ENCODE results near the gene ALDH16A1.

The ALDH16A1 gene

DNA sequence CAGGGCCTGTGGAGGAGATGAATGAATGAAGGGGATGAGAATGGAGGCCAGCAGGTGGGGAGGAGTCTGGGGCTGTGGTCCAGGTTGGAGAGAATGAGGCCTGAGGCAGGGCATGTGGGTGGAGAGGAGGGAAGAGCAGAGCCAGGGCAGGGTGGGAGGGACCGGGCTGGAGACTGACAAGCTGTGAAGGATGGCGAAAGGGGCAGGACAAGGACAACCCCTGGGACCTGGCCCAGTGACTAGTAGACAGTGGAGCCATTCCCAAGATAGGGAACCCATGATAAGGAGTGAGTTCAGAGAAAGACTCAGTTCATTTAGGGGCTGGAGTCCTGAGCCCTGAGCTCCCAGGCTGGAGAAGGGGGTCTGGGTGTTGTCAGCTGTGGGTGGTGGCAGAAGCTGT is 32.8 kb upstream of the ALDH16A1 start:
- TF ChIP-seq, protein P1, sequence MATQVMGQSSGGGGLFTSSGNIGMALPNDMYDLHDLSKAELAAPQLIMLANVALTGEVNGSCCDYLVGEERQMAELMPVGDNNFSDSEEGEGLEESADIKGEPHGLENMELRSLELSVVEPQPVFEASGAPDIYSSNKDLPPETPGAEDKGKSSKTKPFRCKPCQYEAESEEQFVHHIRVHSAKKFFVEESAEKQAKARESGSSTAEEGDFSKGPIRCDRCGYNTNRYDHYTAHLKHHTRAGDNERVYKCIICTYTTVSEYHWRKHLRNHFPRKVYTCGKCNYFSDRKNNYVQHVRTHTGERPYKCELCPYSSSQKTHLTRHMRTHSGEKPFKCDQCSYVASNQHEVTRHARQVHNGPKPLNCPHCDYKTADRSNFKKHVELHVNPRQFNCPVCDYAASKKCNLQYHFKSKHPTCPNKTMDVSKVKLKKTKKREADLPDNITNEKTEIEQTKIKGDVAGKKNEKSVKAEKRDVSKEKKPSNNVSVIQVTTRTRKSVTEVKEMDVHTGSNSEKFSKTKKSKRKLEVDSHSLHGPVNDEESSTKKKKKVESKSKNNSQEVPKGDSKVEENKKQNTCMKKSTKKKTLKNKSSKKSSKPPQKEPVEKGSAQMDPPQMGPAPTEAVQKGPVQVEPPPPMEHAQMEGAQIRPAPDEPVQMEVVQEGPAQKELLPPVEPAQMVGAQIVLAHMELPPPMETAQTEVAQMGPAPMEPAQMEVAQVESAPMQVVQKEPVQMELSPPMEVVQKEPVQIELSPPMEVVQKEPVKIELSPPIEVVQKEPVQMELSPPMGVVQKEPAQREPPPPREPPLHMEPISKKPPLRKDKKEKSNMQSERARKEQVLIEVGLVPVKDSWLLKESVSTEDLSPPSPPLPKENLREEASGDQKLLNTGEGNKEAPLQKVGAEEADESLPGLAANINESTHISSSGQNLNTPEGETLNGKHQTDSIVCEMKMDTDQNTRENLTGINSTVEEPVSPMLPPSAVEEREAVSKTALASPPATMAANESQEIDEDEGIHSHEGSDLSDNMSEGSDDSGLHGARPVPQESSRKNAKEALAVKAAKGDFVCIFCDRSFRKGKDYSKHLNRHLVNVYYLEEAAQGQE (IDR thresholded peaks at IDR 0.05; ENCODE audit: insufficient replicate concordance, low read depth) = no peak
- TF ChIP-seq POLR2AphosphoS5 (IDR thresholded peaks at IDR 0.05; ENCODE audit: low read depth) (no peak), SPI1 (IDR thresholded peaks at IDR 0.05; ENCODE audit: borderline replicate concordance, low read depth) (no peak), GABPA (IDR thresholded peaks at IDR 0.05; ENCODE audit: low read depth) (no peak)
- TF ChIP-seq, protein P2, sequence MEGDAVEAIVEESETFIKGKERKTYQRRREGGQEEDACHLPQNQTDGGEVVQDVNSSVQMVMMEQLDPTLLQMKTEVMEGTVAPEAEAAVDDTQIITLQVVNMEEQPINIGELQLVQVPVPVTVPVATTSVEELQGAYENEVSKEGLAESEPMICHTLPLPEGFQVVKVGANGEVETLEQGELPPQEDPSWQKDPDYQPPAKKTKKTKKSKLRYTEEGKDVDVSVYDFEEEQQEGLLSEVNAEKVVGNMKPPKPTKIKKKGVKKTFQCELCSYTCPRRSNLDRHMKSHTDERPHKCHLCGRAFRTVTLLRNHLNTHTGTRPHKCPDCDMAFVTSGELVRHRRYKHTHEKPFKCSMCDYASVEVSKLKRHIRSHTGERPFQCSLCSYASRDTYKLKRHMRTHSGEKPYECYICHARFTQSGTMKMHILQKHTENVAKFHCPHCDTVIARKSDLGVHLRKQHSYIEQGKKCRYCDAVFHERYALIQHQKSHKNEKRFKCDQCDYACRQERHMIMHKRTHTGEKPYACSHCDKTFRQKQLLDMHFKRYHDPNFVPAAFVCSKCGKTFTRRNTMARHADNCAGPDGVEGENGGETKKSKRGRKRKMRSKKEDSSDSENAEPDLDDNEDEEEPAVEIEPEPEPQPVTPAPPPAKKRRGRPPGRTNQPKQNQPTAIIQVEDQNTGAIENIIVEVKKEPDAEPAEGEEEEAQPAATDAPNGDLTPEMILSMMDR (IDR thresholded peaks at IDR 0.05; ENCODE audit: insufficient read depth, low read length) = no peak
- peaks cover 48% of the 10 kb centered on the region for H3K27me3 ChIP-seq (ENCODE audit: insufficient read depth, poor library complexity, severe bottlenecking)
- no peak for DNase-seq (ENCODE audit: low read depth in 1 of 2, low spot score in 1 of 2)
- H3K4me3 ChIP-seq (replicated peaks; ENCODE audit: insufficient read depth, low read length) = no peak overlapping the region
- H3K27ac ChIP-seq (replicated peaks) = no peak overlapping the region

DNA sequence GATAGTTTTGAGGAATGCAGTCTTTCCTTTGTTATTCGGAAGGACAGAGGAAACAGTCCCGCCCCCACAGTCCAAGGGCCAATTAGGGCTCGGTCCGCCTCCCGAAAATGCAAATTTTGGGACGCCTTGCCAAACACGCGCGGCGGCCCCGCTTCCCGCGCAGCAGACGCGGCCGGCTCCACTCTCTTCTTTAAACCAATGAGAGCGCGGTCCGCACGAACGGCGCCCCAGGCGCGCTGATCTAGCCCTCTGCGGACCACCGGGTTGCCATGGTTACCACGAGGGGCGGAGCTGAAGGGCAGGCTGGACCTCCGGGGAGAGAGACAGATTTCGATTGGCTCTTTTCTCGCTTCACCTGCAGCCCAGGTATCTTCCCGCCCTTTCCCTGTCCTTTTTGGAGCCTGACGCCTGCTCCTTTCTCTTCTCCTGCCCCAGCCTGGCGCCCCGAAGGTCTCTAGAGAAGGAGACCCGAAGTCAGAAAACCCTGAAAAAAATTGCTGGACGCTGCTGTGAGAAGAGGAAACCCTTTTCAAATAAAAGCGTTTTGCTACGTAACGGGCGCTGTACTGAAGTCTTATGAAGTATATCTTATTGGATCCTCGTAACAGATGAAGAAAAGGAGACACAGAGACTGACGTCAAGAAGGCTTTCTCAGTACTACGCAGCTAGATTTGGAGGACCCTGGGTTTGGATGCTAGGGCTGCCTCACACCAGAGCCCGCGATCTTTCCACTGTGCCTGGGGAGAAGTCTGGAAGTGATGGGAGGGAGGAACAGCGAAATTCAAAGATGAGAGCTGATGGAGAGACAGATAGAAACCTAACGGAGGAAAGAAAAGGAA is 31.8 kb upstream of the ALDH16A1 start:
- Histone ChIP-seq H3K27me3 (ENCODE audit: insufficient read depth, poor library complexity, severe bottlenecking) (peaks cover 59% of the 10 kb centered on the region), H3K27ac (replicated peaks) (no peak overlapping the region), H3K4me3 (replicated peaks; ENCODE audit: insufficient read depth, low read length) (no peak overlapping the region)
- peak in 1 of 2 experiments; percentile 52 for DNase-seq (ENCODE audit: low read depth in 1 of 2, low spot score in 1 of 2)
- TF ChIP-seq, protein P1 (IDR thresholded peaks at IDR 0.05; ENCODE audit: insufficient replicate concordance, low read depth) = no peak
- TF ChIP-seq SPI1 (IDR thresholded peaks at IDR 0.05; ENCODE audit: borderline replicate concordance, low read depth) = no peak
- no peak for TF ChIP-seq POLR2AphosphoS5 (IDR thresholded peaks at IDR 0.05; ENCODE audit: low read depth)
- TF ChIP-seq, protein P2 (IDR thresholded peaks at IDR 0.05; ENCODE audit: insufficient read depth, low read length) = no peak
- TF ChIP-seq GABPA (IDR thresholded peaks at IDR 0.05; ENCODE audit: low read depth) = no peak

DNA sequence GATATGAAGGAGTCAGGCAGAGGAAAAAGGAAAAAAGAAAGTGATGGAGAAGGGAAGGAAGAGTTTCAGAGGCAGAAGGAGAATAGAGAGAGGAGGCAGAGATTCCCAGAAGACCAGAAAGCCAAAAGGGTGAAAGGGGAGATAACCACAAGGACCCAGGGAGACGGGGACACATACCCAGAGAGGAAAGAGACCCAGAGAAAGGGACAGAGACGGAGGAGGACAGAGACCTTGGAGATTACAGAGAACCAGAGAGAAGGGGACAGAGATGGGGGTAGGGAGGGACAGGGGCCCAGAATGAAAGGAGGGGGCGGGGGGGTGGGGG is 31.2 kb upstream of the ALDH16A1 start:
- DNase-seq (ENCODE audit: low read depth in 1 of 2, low spot score in 1 of 2) = no peak
- peaks cover 65% of the 10 kb centered on the region for H3K27me3 ChIP-seq (ENCODE audit: insufficient read depth, poor library complexity, severe bottlenecking)
- no peak overlapping the region for H3K27ac ChIP-seq (replicated peaks)
- H3K4me3 ChIP-seq (replicated peaks; ENCODE audit: insufficient read depth, low read length) = no peak overlapping the region
- TF ChIP-seq, protein P1 (IDR thresholded peaks at IDR 0.05; ENCODE audit: insufficient replicate concordance, low read depth) = no peak
- TF ChIP-seq POLR2AphosphoS5 (IDR thresholded peaks at IDR 0.05; ENCODE audit: low read depth) = no peak
- TF ChIP-seq, protein P2 (IDR thresholded peaks at IDR 0.05; ENCODE audit: insufficient read depth, low read length) = no peak

All from HL-60 (cell line).